Chondrocyte (in vitro differentiated cells): ENCODE results near the gene ARHGAP12. TPM values are rescaled to one million over a fixed set of nuclear protein-coding genes. Genes with fewer than 3 reads are reported as not detected.
"Not testable (repeated sequence)": the region's sequence is repeated elsewhere in the genome, so short reads cannot be mapped to it uniquely, and the experiment has no call there.

Source experiments
- DNase-seq: peaks from one replicate; pipeline ENCODE4 v3.0.0; 2021; ENCODE audit warnings: mixed read lengths, low spot score
- H3K27ac Mint-ChIP-seq: one replicate; pipeline ENCODE4 v1.8.0; 2021; ENCODE audit warnings: mild to moderate bottlenecking, moderate library complexity, mixed read lengths; ENCODE audit not compliant: unreplicated experiment
- H3K27me3 Mint-ChIP-seq: 2 replicates; pipeline ENCODE4 v1.8.0; 2021; ENCODE audit warnings: low read depth, mixed read lengths
- H3K36me3 Mint-ChIP-seq: 2 replicates; pipeline ENCODE4 v1.8.0; 2021; ENCODE audit warnings: low read depth, mixed read lengths
- H3K4me1 Mint-ChIP-seq: 2 replicates; pipeline ENCODE4 v1.8.0; 2021; ENCODE audit warnings: low read depth, mild to moderate bottlenecking, mixed read lengths
- H3K4me3 Mint-ChIP-seq: one replicate; pipeline ENCODE4 v1.8.0; 2021; ENCODE audit warnings: mild to moderate bottlenecking, moderate library complexity, mixed read lengths; ENCODE audit not compliant: unreplicated experiment
- H3K9me3 Mint-ChIP-seq: 2 replicates; pipeline ENCODE4 v1.8.0; 2021; ENCODE audit warnings: low read depth, mixed read lengths
- CTCF ChIP-seq: fragments of 200-600 bp; sonication (generic); IDR thresholded peaks from 2 replicates; pipeline ENCODE4 v1.5.0; 2021; ENCODE audit warnings: antibody characterized with exemption, mild to moderate bottlenecking, moderate library complexity
- total RNA-seq: library from RNA; stranded (reverse); gene quantifications from 3 replicates; pipeline ENCODE4 v1.2.1, GENCODE V29; 2021

The ARHGAP12 gene
- total RNA-seq, 1 donor from 2014 or later: 18.1 TPM

GRCh38 chr10:31974434-31975124 lies 45.9 kb upstream of the ARHGAP12 start:
- peaks cover 4% of the 10 kb centered on the region for H3K36me3 Mint-ChIP-seq
- no peak for DNase-seq
- no peaks in the 10 kb centered on the region for H3K4me1 Mint-ChIP-seq
- H3K9me3 Mint-ChIP-seq: no peaks in the 10 kb centered on the region
- no peak overlapping the region for H3K27ac Mint-ChIP-seq
- no peaks in the 10 kb centered on the region for H3K27me3 Mint-ChIP-seq
- no peak overlapping the region for H3K4me3 Mint-ChIP-seq
- TF ChIP-seq CTCF: no peak

- no peaks in the 10 kb centered on the region for H3K4me1 Mint-ChIP-seq
- no peak overlapping the region for H3K27ac Mint-ChIP-seq
- no peaks in the 10 kb centered on the region for H3K9me3 Mint-ChIP-seq
- no peaks in the 10 kb centered on the region for H3K27me3 Mint-ChIP-seq
- no peak for DNase-seq
- H3K36me3 Mint-ChIP-seq: peaks cover 4% of the 10 kb centered on the region
- H3K4me3 Mint-ChIP-seq: no peak overlapping the region
- no peak for TF ChIP-seq CTCF
These were observed 43.9 kb upstream of the ARHGAP12 start for GRCh38 chr10:31972519-31973041.

GRCh38 chr10:31969847-31970246 lies 41.2 kb upstream of the ARHGAP12 start:
- not testable (repeated sequence) for DNase-seq, H3K36me3 Mint-ChIP-seq, H3K27me3 Mint-ChIP-seq, H3K9me3 Mint-ChIP-seq, H3K27ac Mint-ChIP-seq, H3K4me1 Mint-ChIP-seq, H3K4me3 Mint-ChIP-seq

- Mint-ChIP-seq H3K4me1 (peaks cover 10% of the 10 kb centered on the region), H3K36me3 (peaks cover 2% of the 10 kb centered on the region), H3K27me3 (no peaks in the 10 kb centered on the region), H3K4me3 (no peak overlapping the region), H3K9me3 (no peaks in the 10 kb centered on the region), H3K27ac (no peak overlapping the region)
- TF ChIP-seq CTCF: no peak
- DNase-seq: no peak
These were observed 35.0 kb upstream of the ARHGAP12 start for GRCh38 chr10:31963589-31963980.

DNA sequence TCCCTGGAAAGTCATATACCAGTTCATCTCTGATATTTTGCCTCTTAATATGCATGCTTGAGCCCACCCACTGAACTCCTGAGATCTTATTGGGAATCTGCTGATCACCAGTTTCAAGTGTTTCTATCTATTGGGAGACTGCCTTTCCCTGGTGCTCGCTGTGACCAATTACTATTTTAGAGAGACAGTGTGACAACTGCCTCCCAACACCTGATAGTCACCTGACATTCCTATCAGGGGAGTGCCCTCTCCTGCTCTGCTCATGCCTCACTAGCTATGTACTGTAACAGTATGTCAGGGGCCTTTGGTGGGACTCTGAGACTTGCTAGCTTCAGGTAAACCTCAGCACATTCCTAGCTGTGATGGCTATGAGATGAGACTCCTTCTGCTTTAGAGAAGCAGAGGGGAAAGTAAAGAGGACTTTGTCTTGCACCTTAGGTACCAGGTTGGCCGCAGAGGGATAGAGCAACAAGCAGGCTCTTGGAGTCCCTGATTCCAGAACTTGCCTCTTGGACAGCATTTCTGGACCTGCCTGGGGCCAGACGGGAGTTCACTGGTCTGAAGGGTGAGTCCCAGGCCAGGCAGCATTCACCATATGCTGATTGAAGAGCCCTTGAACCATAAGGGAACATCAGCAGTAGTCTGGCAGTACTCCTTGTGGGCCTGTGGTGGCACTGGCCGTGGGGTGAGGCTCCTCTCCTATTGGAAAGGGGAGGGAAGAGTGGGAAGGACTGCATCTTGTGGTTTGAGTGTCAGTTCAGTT lies 34.4 kb upstream of the ARHGAP12 start:
- Mint-ChIP-seq H3K9me3 (no peaks in the 10 kb centered on the region), H3K4me1 (peaks cover 10% of the 10 kb centered on the region), H3K27ac (no peak overlapping the region), H3K36me3 (peaks cover 2% of the 10 kb centered on the region), H3K27me3 (no peaks in the 10 kb centered on the region), H3K4me3 (no peak overlapping the region)
- DNase-seq: no peak
- no peak for TF ChIP-seq CTCF
